HG02943 (cell line): ENCODE results near the gene ATR.
"Not testable (repeated sequence)": the region's sequence is repeated elsewhere in the genome, so short reads cannot be mapped to it uniquely, and the experiment has no call there.

ENCODE experiments used
- ATAC-seq: cut with Tn5 transposase; IDR thresholded peaks from one replicate; pipeline ENCODE4 v1.9.1; 2021; ENCODE audit warnings: mild to moderate bottlenecking, low read depth, moderate library complexity; ENCODE audit not compliant: unreplicated experiment

The ATR gene

GRCh38 chr3:142595581-142595950, 17.0 kb upstream of the ATR start:
- ATAC-seq = no peak

- no peak for ATAC-seq
These were observed 16.6 kb upstream of the ATR start for GRCh38 chr3:142595141-142595540.

GRCh38 chr3:142592268-142592667, 13.7 kb upstream of the ATR start:
- ATAC-seq = not testable (repeated sequence)

- ATAC-seq = no peak
These were observed 10.2 kb upstream of the ATR start for GRCh38 chr3:142588703-142589102.

DNA sequence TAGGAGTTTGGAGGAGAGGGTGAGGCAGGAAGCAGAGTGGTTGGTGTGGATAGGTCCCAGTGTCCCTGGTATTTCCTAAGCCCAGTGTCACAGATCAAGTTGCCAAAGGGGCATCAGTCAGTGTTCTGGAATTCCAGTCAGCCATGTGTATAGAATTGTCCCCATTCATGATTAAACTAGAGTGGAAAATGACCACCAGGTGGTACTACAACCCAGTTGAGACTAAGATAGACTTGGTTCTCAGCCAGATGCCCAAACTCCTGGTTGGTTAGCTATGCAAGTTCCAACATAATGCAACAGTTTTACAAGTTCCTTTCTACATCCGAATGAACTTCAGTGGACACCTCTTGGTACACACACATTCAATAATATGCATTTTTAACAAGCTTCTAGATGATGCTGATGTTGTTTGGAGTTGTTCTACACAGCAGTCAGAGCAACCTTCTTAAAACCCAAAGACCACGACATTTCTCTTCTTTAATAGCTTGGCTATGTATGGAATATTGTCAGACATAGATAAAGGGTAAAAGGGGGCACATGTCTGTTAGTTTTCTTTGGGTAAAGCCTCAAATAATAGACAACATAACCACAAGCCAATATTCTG, 8.4 kb upstream of the ATR start:
- no peak for ATAC-seq

DNA sequence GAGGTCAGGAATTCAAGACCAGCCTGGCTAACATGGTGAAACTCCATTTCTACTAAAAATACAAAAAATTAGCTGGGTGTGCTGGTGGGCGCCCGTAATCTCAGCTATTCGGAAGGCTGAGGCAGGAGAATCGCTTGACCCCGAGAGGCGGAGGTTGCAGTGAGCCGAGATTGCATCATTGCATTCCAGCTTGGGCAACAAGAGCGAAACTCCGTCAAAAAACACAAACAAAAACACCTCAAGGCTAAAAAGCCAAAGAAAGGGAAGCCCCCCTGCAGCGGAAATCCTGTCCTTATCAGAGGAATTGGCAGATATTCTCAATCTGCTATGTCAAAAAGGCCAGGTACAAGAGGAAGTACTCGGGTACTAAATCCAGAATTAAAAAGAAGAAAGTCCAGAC, 2.5 kb upstream of the ATR start:
- not testable (repeated sequence) for ATAC-seq

- ATAC-seq = no peak
These were observed 1.5 kb upstream of the ATR start for GRCh38 chr3:142580061-142580423.

GRCh38 chr3:142577696-142578328, 721 bp downstream of the ATR start:
- no peak for ATAC-seq

DNA sequence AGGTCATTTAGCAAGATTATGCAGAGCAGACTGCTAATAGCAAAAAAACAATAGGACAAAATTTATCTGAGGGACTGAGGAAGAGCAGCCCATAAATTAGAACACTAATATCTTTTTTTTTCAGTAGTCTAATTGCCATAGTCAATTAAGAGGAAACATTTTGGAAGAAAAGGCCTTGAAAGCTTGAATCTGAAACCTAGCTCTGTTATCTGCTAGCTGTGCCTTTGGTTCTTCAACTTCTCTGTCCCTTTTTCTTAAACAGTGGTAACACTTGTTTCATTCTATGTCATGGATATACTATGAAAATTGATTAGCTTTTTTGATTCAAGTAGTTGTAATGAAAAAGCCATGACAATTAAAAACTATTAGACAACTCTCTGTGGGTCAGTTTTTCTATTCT, 1.7 kb downstream of the ATR start:
- no peak for ATAC-seq

DNA sequence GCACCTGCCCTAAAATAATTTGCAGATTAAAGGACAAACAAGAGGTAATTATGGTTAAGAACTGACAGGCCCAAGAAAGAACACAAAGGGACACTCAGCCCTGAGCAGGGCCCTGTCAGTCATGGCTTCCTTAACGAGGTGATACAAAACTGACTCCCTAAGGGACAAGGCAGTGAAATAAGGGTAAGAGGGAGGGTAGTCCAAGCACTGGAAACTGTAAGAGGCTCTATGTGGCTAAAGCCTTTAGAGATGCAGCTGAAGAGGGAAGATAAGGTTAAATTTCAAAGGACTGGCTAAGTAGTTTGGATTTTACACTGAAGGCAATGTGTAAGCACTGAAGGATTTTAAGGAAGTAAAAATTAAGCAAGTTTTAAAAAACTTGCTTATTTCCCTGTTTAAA, 3.9 kb downstream of the ATR start:
- ATAC-seq = no peak

- not testable (repeated sequence) for ATAC-seq
These were observed 4.3 kb downstream of the ATR start for GRCh38 chr3:142574223-142574622.

DNA sequence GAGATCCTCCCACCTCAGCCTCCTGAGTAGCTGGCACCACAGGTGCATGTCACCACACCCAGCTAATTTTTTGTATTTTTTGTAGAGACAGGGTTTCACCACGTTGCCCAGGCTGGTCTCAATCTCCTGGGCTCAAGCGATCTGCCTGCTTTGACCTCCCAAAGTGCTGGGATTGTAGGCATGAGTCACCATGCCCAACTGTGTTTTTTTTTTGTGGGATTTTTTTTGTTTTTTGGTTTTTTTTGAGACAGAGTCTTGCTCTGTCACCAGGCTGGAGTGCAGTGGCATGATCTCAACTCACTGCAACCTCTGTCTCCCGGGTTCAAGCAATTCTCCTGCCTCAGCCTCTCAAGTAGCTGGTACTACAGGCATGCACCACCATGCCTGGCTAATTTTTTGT, 9.1 kb downstream of the ATR start:
- not testable (repeated sequence) for ATAC-seq

- ATAC-seq = no peak
These were observed 10.0 kb downstream of the ATR start for GRCh38 chr3:142568393-142569017.

DNA sequence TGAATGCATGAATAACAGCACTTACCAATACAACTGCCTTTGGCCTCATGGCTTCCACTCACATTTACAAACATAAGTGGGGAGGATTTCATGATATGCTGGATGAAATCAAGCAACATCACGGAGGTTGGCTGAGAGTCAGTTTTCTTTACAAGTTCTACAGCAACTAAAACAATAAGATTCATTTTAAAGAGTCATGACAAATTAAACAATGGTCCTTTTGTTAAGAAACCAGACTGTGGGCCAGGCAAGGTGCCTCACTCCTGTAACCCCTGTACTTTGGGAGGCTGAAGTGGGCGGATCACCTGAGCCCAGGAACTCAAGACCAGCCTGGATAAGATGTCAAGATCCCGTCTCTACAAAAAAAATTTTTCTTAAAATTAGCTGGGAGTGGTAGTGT, 12.4 kb downstream of the ATR start:
- no peak for ATAC-seq

- ATAC-seq = no peak
These were observed 15.0 kb downstream of the ATR start for GRCh38 chr3:142563496-142563997.

- ATAC-seq = no peak
These were observed 18.4 kb downstream of the ATR start for GRCh38 chr3:142560118-142560517.

DNA sequence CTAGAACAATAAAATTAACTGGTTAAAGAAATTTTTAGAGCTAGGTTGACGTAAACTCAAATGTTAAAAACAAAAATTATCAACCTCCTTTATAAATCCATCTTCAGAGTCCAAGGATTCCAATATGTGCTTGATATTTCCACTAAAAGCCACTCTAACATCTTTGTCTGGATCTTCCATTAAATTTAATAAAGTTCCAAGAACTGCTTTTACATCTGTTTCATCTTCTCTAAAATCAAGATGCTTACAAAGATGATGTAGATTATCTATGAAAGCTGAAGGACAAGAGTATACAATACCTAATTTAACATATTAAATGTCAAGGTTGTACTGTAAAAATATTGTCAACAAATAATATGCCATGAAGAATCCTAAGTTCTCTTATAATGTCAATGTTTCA, 24.8 kb downstream of the ATR start:
- no peak for ATAC-seq

DNA sequence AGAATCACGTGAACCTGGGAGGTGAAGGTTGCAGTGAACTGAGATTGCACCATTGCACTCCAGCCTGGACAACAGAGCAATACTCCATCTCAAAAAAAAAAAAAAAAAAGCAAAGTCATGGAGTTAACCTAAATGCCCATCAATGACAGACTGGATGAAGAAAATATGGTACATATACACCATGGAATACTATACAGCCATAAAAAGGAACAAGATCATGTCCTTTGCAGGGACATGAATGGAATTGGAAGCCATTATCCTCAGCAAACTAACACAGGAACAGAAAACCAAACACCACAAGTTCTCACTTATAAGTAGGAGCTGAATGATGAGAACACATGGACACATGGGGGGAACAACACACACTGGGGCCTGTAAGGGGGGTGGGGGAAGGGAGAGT, 26.0 kb downstream of the ATR start:
- ATAC-seq = not testable (repeated sequence)

DNA sequence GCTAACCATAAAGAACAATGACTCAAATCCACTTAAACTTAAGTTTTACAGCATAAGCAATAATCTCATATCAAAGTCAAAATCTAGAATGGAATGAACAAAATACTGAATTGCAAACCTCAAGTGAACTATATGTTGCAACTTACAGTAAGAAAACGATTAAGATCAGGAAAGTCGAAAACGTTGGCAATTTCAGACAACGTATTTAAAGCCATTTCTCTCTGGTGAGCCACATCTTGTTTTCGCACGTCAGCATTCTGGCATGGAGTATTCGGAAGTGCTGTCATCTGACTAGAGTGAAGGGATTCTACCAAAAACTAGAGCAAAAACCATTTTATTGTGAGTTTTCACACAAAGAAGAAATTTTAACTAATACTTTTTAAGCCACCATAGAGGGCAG, 28.5 kb downstream of the ATR start:
- ATAC-seq = no peak

GRCh38 chr3:142543307-142543706, 35.2 kb downstream of the ATR start:
- ATAC-seq = no peak

- ATAC-seq = no peak
These were observed 36.5 kb downstream of the ATR start for GRCh38 chr3:142542054-142542453.

- no peak for ATAC-seq
These were observed 42.0 kb downstream of the ATR start for GRCh38 chr3:142536519-142536918.
